Measurements from ENCODE around the gene ZNF777. TPM values are rescaled to one million over a fixed set of nuclear protein-coding genes. Genes with fewer than 3 reads are reported as not detected.

ZNF777 gene
- total RNA-seq, 1 donor from 2014 or later, result 17.2 TPM

- no peak for FAIRE-seq
- H3K79me2 ChIP-seq (ENCODE audit: insufficient read depth, low read length), result no peaks in the 10 kb centered on the region
- no peaks in the 10 kb centered on the region for H3K27me3 ChIP-seq (ENCODE audit: insufficient read depth, low read length)
- peaks cover 6% of the 10 kb centered on the region for H3K36me3 ChIP-seq (ENCODE audit: insufficient read depth, low read length)
- H3K4me3 ChIP-seq (ENCODE audit: insufficient read depth, low read depth, low read length), result no peak overlapping the region
- H2AFZ ChIP-seq (ENCODE audit: low read depth, low read length), result no peak overlapping the region
- H3K9ac ChIP-seq (ENCODE audit: low read length), result no peak overlapping the region
- H3K4me1 ChIP-seq (ENCODE audit: insufficient read depth, low read length), result peaks cover 8% of the 10 kb centered on the region
- TF ChIP-seq EZH2 (IDR thresholded peaks at IDR 0.05; ENCODE audit: insufficient read depth, low read length), result no peak
- TF ChIP-seq, protein P1, sequence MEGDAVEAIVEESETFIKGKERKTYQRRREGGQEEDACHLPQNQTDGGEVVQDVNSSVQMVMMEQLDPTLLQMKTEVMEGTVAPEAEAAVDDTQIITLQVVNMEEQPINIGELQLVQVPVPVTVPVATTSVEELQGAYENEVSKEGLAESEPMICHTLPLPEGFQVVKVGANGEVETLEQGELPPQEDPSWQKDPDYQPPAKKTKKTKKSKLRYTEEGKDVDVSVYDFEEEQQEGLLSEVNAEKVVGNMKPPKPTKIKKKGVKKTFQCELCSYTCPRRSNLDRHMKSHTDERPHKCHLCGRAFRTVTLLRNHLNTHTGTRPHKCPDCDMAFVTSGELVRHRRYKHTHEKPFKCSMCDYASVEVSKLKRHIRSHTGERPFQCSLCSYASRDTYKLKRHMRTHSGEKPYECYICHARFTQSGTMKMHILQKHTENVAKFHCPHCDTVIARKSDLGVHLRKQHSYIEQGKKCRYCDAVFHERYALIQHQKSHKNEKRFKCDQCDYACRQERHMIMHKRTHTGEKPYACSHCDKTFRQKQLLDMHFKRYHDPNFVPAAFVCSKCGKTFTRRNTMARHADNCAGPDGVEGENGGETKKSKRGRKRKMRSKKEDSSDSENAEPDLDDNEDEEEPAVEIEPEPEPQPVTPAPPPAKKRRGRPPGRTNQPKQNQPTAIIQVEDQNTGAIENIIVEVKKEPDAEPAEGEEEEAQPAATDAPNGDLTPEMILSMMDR (IDR thresholded peaks at IDR 0.05; ENCODE audit: insufficient read depth, low read depth, low read length), result no peak
- H3K27ac ChIP-seq (ENCODE audit: low read depth, low read length), result no peak overlapping the region
- no peak overlapping the region for H3K4me3 Mint-ChIP-seq (ENCODE audit: unreplicated experiment)
- H3K9me3 Mint-ChIP-seq (ENCODE audit: unreplicated experiment), result no peaks in the 10 kb centered on the region
- H3K4me2 ChIP-seq (ENCODE audit: low read length), result no peak overlapping the region
- peaks cover 6% of the 10 kb centered on the region for H4K20me1 ChIP-seq (ENCODE audit: insufficient read depth, low read length)
- no peaks in the 10 kb centered on the region for H3K4me1 Mint-ChIP-seq (ENCODE audit: low read depth, unreplicated experiment)
- H3K9me3 ChIP-seq (ENCODE audit: insufficient read depth, low read depth, low read length), result no peaks in the 10 kb centered on the region
- no peak overlapping the region for H3K27ac Mint-ChIP-seq (ENCODE audit: unreplicated experiment)
- no peak for DNase-seq (ENCODE audit: low read depth)
- H3K36me3 Mint-ChIP-seq (ENCODE audit: low read depth, unreplicated experiment), result peaks cover 17% of the 10 kb centered on the region
- H3K27me3 Mint-ChIP-seq (ENCODE audit: low read depth, unreplicated experiment), result peaks cover 5% of the 10 kb centered on the region
Measured at GRCh38 chr7:149427893-149428292, 33.0 kb downstream of the ZNF777 start.

DNA sequence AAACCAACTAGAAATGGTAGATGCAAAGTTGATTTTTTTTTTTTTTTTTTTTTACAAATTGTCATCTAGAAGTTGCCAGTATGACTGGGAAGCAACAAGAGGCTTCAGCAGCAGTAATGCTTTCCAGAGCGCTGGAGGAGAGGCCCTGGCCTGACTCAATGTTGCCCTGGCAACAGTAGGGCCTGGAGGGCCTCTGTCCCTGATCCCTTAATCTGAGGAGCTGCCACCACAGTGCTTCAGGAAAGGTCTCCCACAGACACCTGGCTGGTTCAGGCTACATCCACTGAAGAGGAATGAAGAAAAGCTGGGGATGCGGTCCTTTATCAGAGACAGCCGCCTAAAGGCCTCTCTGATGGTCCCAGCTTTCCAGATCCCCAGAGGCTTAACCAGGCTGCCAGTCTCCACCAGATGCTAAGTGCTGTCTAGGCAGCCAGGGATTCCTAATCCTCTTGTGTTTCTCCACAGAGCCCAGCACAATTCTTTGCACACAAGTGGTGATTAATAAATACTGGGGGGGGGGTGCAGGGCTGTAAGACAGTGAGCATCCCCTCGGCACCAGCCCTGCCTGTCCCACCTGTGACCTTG, 33.7 kb downstream of the ZNF777 start:
- TF ChIP-seq, protein P1 (IDR thresholded peaks at IDR 0.05; ENCODE audit: insufficient read depth, low read depth, low read length), result no peak
- no peak for TF ChIP-seq EZH2 (IDR thresholded peaks at IDR 0.05; ENCODE audit: insufficient read depth, low read length)
- H3K27ac Mint-ChIP-seq (ENCODE audit: unreplicated experiment), result no peak overlapping the region
- no peak overlapping the region for H3K27ac ChIP-seq (ENCODE audit: low read depth, low read length)
- peaks cover 6% of the 10 kb centered on the region for H4K20me1 ChIP-seq (ENCODE audit: insufficient read depth, low read length)
- H3K4me3 Mint-ChIP-seq (ENCODE audit: unreplicated experiment), result no peak overlapping the region
- no peak for DNase-seq (ENCODE audit: low read depth)
- H2AFZ ChIP-seq (ENCODE audit: low read depth, low read length), result no peak overlapping the region
- peaks cover 5% of the 10 kb centered on the region for H3K27me3 Mint-ChIP-seq (ENCODE audit: low read depth, unreplicated experiment)
- no peak overlapping the region for H3K4me3 ChIP-seq (ENCODE audit: insufficient read depth, low read depth, low read length)
- FAIRE-seq, result no peak
- no peaks in the 10 kb centered on the region for H3K9me3 Mint-ChIP-seq (ENCODE audit: unreplicated experiment)
- peaks cover 17% of the 10 kb centered on the region for H3K36me3 Mint-ChIP-seq (ENCODE audit: low read depth, unreplicated experiment)
- no peak overlapping the region for H3K9ac ChIP-seq (ENCODE audit: low read length)
- no peaks in the 10 kb centered on the region for H3K9me3 ChIP-seq (ENCODE audit: insufficient read depth, low read depth, low read length)
- peaks cover 11% of the 10 kb centered on the region for H3K4me1 ChIP-seq (ENCODE audit: insufficient read depth, low read length)
- no peak overlapping the region for H3K4me2 ChIP-seq (ENCODE audit: low read length)
- H3K79me2 ChIP-seq (ENCODE audit: insufficient read depth, low read length), result no peaks in the 10 kb centered on the region
- H3K36me3 ChIP-seq (ENCODE audit: insufficient read depth, low read length), result peaks cover 6% of the 10 kb centered on the region
- H3K27me3 ChIP-seq (ENCODE audit: insufficient read depth, low read length), result no peaks in the 10 kb centered on the region
- no peaks in the 10 kb centered on the region for H3K4me1 Mint-ChIP-seq (ENCODE audit: low read depth, unreplicated experiment)

DNA sequence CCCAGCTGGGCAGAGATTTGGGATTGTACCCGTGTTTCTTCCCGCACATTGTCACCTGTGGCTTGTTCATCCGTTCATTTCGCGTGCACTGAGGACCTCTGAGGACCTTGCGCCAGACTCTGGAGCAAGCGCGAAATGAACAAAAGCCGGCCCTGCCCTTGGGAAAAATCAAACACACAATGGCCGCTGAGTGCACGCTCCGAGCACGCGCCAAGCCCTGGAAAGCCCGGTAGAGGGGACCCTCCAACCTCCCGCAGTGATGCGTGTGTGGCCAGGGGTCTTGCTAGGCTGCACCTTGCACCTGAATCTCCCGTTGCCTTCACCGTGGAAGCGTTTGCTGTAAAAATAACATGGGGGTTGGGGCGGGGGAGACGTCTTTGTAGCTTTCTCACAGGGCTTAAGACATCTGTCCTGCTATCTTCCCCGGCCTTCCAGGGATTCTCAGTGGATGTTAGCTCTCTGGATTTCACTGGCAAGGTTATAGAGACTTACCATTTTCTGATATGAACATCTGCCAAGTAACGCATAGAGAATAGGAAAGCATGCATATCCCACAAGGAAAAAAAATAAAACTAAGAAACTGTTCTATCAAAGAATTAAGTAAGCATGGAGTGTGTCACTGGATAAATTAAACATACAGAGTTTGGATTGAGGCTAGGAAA, 37.3 kb downstream of the ZNF777 start:
- Histone ChIP-seq H3K79me2 (ENCODE audit: insufficient read depth, low read length) (no peaks in the 10 kb centered on the region), H2AFZ (ENCODE audit: low read depth, low read length) (peak overlapping the region; percentile 90), H3K27ac (ENCODE audit: low read depth, low read length) (no peak overlapping the region), H3K4me3 (ENCODE audit: insufficient read depth, low read depth, low read length) (peak overlapping the region; percentile 35), H3K27me3 (ENCODE audit: insufficient read depth, low read length) (no peaks in the 10 kb centered on the region), H3K36me3 (ENCODE audit: insufficient read depth, low read length) (no peaks in the 10 kb centered on the region), H3K9me3 (ENCODE audit: insufficient read depth, low read depth, low read length) (no peaks in the 10 kb centered on the region), H3K4me1 (ENCODE audit: insufficient read depth, low read length) (peaks cover 11% of the 10 kb centered on the region), H4K20me1 (ENCODE audit: insufficient read depth, low read length) (no peaks in the 10 kb centered on the region), H3K4me2 (ENCODE audit: low read length) (peak overlapping the region; percentile 89), H3K9ac (ENCODE audit: low read length) (no peak overlapping the region)
- peak overlapping the region; percentile 69 for H3K4me3 Mint-ChIP-seq (ENCODE audit: unreplicated experiment)
- H3K9me3 Mint-ChIP-seq (ENCODE audit: unreplicated experiment), result no peaks in the 10 kb centered on the region
- TF ChIP-seq EZH2 (IDR thresholded peaks at IDR 0.05; ENCODE audit: insufficient read depth, low read length), result no peak
- TF ChIP-seq, protein P1 (IDR thresholded peaks at IDR 0.05; ENCODE audit: insufficient read depth, low read depth, low read length), result no peak
- no peak for DNase-seq (ENCODE audit: low read depth)
- H3K27me3 Mint-ChIP-seq (ENCODE audit: low read depth, unreplicated experiment), result peaks cover 5% of the 10 kb centered on the region
- no peak overlapping the region for H3K27ac Mint-ChIP-seq (ENCODE audit: unreplicated experiment)
- H3K4me1 Mint-ChIP-seq (ENCODE audit: low read depth, unreplicated experiment), result no peaks in the 10 kb centered on the region
- no peak for FAIRE-seq
- H3K36me3 Mint-ChIP-seq (ENCODE audit: low read depth, unreplicated experiment), result peaks cover 3% of the 10 kb centered on the region
